HG03378 (cell line): ENCODE data around the gene LEKR1.

Source experiments
- ATAC-seq: cut with Tn5 transposase; IDR thresholded peaks from one replicate; pipeline ENCODE4 v1.9.1; 2021; ENCODE audit warnings: mild to moderate bottlenecking, moderate library complexity; ENCODE audit not compliant: unreplicated experiment

LEKR1 gene

DNA sequence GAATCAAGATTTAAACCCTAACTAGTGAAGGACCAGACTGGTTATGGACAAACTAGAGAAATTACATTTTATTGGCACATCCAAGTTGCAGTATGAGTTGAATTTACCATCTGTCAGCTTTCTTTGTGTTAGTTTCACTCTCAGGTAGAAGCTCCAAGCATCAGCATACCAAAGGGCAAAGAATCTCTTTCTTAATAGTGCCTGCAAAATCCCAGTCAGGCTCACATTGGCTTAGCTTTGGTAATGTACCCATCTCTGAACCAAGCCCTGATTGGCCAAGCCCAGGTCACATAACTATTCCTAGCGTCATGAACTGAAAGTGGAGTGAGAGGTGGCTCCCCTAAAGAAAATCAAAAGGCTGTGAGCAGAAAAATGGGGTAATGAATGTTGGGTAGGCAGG is 266.9 kb downstream of the LEKR1 start:
- peak; percentile 22 for ATAC-seq

DNA sequence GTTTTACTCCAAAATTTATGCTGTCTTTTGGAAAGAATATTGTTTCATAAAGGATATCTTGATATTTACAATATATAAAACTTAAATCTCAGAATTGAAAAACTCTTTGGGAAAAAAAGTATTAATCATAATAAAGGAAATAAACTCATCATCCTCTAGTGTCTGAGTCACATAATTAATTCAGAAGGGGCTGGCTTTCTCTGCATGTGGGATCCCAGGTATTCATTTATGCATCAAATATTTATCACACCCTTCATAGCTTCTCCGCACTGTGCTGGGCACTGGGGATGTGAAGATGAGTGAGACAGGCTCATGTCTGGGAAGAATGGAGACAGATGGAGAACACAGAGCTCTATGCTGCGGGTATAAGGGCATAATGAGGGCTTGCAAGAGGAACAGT is 268.1 kb downstream of the LEKR1 start:
- no peak for ATAC-seq

DNA sequence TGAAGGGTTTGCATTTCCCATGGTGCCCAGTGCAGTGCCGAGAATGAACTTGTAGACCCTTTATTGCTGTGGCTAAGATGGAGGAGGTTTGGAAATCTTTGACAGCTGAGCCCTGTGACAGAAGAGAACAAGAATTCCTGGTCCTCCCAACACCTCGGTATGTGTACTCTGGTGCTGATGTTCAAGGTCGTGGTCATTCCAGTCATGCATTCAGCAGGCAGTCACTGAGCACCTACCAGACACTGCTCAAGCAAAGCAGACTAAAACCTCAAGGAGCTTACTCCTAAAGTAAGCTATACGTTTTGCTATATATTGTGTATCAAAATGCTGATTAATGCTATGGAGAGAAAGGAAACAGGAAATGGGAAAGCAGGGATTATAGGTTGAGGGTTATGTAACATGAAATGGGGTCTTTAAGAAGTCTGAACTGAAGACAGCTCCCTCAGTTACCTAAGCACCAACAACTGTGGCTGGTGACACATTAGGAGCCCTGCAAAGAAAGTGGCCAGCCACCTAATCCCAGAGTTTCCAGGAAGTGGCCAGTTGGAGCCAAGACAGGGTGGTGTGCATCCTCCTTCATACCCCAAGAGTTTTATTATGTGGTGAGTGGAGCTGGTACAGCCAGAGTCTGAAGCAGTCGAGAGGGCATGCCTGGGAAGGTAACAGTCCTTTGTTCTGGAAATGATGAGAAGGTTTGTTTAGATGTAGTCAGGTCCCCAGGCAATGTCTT is 268.8 kb downstream of the LEKR1 start:
- ATAC-seq: no peak
